Fibroblast of the aortic adventitia (primary cell): ENCODE results near the gene B3GNT7. TPM values are rescaled to one million over a fixed set of nuclear protein-coding genes. Genes with fewer than 3 reads are reported as not detected.

ENCODE experiments used
- DNase-seq: peaks from one replicate; pipeline ENCODE4 v3.0.0-alpha.2; 2010; ENCODE audit warnings: low read depth
- H3K4me3 ChIP-seq: 2 replicates; pipeline ENCODE4 v1.5.1; 2011; ENCODE audit warnings: low read depth, mild to moderate bottlenecking, control low read depth, low read length, moderate library complexity
- CTCF ChIP-seq: IDR thresholded peaks from 2 replicates; pipeline ENCODE4 v1.5.1; 2011; ENCODE audit warnings: mild to moderate bottlenecking, low read length, control low read depth, inconsistent platforms; ENCODE audit not compliant: insufficient read depth
- total RNA-seq: library from RNA; depleted of rRNA; stranded (reverse); fragments of >200 nt; gene quantifications from 2 replicates; pipeline ENCODE4 v1.2.3, GENCODE V29; 2012; ENCODE audit warnings: low replicate concordance

Gene B3GNT7
- total RNA-seq, 1 donor = 0.27 TPM

DNA sequence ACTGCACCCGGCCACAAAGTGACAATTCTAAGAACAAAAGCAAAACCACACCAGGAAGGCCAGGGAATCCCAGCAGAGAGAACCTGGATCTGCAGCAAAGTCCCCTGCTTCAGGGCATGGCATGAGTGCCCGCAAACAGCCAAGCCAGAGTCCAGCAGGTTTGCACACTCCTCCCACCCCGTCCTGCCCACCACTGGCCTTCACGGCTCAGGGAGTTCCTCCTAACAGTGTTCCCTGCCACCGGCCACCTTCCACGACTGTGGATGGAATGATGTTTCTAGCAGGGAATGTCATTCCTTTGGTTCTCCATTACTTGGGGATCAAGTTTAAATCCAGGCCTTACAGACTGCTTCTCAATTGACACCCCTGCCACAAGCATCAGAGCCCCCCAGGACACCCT, 42.0 kb upstream of the B3GNT7 start:
- H3K4me3 ChIP-seq = no peak overlapping the region
- DNase-seq = no peak
- TF ChIP-seq CTCF = no peak

DNA sequence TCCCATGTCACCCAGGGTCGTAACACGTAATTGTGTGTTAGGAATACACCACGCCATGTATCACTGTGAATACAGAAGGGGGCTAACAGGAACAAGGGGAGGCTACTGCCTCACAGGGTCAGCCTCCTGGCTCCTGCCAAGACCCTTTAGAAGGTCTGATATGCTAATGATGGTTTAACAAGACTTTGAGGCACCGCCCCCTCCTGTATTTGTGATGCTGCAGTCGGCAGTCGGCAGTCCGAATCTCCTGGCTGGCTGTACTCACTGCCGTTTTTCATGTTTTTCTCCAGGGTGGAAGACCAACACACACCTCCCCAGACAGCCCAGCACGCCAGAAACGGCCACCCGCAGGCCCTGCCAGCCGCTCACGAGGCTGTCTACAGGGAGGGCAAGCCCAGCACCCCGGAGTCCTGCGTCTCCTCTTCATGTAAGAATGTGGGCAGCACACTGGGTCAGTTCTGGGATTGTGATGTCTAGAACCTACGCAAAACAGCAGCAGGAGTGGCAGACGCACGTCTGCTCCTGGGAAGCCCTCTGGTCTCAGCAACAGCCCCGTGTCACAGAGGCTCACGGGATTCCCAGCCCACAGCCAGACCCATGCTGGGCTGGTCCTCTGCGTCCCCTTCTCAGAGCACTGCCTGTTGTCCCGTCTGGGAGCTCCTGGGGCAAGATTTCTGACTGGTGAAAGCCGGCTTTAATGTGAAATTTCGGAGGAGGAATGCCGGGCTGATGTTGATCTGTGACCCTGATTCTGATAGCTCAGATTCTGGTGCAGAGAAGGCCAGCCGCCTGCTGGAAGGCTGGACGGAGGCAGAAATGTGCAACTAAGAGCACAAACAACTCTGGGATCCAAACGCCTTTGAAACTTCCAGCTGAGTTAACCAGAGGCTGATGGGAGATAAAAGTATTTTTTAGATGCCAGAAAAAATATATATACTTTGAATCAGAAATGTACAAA, 39.7 kb upstream of the B3GNT7 start:
- no peak for TF ChIP-seq CTCF
- peak; percentile 21 for DNase-seq
- no peak overlapping the region for H3K4me3 ChIP-seq

DNA sequence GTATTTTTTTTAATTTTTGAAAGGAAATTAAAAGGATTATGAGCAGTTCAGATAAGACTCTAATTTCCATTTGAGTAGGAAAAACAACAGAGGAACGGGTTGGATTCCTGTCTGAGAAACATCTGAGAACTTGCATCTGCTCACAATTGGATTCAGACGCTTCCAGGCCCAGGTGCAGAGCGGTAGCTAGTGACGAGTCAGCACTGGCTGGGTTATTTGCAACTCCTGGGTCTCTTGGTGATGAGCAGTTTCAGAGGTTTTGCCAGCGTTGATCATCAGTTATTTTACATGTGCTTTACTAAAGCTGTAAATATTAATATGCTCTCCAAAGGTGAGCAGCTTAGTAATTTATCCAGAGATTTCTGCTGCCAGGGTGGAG, 39.1 kb upstream of the B3GNT7 start:
- peak; percentile 9 for DNase-seq
- TF ChIP-seq CTCF = no peak
- no peak overlapping the region for H3K4me3 ChIP-seq

DNA sequence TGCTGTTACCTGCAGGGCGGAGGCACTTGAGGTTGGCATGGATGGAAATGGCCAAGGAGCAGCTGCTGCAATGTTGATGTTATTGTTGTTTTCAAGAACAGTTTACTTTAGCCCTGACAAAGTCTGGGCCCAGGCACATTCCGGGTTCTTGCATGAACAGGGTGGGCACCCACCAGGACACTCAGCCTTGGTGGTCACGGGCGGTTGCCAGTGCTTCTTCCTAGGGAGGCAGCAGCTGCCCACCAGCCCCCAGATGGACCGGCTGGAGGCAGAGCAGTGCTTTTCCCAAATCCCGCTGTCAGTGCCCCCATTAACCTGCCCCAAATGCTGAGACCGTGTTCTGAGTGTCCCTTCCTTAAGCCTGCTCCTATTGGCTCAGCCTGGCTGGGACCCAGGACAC, 38.5 kb upstream of the B3GNT7 start:
- H3K4me3 ChIP-seq = no peak overlapping the region
- DNase-seq = no peak
- TF ChIP-seq CTCF = no peak

DNA sequence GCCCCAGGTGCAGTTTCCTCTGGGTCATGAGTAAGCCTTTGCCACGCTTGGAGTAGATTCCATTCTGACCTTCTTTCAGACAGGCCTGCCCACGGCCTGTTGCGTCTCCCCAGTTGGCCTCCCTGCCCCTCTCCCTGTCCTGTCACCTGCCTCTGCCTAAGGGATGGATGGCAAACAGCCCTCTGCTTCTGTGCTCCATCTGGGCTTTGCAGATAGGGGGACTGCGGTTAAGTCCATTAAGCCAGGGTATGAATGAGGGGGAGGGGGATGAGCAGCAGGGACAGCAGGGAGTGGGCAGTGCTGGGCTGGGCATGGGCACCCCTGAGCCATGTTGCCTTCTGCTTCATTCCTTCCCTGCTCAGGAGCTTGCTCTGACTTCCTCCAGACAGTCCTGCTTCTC, 37.6 kb upstream of the B3GNT7 start:
- DNase-seq = no peak
- H3K4me3 ChIP-seq = no peak overlapping the region
- no peak for TF ChIP-seq CTCF

- no peak for DNase-seq
- no peak for TF ChIP-seq CTCF
- H3K4me3 ChIP-seq = no peak overlapping the region
Measured at GRCh38 chr2:231359441-231359840, 36.1 kb upstream of the B3GNT7 start.
